GM18873 (cell line): ENCODE results near the gene ARPP21.

Experiments
- ATAC-seq: cut with Tn5 transposase; IDR thresholded peaks from one replicate; pipeline ENCODE4 v1.9.1; 2021; ENCODE audit warnings: mild to moderate bottlenecking, moderate library complexity, moderate number of reproducible peaks; ENCODE audit not compliant: unreplicated experiment, low FRiP score

The ARPP21 gene

DNA sequence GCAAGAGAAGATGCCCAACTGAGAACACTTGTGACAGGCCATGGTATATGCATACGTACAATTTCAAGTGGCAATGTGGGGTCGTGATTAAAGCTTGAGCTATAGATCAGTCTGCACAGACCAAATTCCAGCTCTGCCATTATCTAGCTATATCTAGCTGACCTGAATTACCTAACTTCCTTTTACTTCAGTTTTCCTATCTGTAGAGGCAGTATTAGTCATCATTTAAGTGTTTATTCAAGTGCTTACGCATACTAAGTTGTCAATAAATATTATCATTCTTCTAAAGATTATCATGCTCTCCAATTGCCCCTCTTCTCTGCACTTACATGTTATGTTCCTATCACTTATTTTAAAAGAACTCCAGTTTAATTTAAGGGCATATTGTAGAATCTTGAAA is 87.9 kb downstream of the ARPP21 start:
- ATAC-seq = no peak

DNA sequence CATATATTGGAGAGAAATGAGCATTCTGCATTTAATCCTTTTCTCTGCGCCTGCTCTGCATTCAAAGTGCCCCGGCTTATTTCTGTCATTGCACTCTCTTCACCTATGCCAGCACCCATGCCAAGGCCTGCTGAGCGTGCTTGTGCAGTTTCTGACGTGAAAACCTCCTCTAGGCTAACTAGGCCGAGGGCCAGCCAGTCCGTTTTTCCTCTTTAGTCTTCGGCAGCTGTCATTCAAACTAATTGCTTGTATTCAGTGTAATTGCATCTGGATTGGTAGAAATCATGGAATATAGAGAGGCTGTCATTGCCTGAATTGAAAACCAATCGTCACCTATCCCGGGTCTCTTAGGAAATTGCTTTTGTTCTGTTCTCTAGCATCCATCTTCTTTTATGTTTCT is 94.0 kb downstream of the ARPP21 start:
- no peak for ATAC-seq

DNA sequence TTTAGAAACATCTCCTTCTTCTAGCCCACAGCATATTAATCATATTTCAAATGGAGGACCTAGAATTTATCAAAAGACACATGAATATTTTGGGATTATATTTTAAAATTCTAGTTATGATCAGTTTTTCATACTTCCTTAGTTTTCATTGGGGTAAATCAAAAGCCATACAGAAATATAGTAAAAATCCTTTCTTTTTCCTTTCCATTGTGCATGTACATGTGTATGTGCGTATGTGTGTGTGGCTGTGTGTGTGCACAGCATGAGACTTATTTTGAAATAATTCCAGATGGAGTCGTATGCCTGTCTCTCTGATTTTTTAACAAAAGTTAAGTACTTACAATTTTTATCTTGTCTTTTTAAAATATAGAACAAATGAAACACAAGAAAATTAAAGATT is 94.5 kb downstream of the ARPP21 start:
- ATAC-seq = no peak

DNA sequence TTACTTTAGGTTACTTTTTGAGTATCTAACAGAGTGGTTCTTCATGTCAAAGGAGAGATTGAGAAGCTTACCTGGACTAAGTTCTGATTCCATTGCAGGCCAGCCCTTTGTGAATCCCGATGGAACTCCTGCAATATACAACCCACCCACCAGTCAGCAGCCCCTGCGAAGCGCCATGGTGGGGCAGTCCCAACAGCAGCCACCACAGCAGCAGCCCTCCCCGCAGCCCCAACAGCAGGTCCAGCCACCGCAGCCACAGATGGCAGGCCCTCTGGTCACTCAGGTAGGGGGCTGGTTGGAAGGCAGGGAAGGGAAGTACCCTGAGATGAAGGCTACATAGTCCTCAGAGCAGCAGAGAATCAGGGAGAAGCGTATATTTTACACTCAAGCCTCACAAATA is 97.8 kb downstream of the ARPP21 start:
- no peak for ATAC-seq

DNA sequence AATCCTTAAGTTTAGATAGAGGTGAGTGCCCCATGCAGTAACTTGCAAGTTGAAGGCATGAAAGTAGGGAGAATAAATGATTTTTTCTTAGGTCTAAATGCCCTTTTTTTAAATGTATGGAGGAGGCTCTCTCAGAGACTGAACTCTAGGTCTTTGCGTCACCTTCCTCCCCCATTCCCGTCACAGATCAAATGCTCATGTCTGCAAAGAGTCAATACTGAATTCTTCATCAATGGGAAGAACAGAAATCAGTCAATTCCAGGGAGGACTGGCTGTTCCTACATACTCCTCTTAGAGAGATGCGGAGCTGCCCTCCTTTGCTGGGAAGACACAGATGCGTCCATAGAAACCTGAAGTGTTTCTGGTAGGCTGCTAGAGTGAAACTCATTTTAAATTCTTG is 98.2 kb downstream of the ARPP21 start:
- ATAC-seq = no peak

DNA sequence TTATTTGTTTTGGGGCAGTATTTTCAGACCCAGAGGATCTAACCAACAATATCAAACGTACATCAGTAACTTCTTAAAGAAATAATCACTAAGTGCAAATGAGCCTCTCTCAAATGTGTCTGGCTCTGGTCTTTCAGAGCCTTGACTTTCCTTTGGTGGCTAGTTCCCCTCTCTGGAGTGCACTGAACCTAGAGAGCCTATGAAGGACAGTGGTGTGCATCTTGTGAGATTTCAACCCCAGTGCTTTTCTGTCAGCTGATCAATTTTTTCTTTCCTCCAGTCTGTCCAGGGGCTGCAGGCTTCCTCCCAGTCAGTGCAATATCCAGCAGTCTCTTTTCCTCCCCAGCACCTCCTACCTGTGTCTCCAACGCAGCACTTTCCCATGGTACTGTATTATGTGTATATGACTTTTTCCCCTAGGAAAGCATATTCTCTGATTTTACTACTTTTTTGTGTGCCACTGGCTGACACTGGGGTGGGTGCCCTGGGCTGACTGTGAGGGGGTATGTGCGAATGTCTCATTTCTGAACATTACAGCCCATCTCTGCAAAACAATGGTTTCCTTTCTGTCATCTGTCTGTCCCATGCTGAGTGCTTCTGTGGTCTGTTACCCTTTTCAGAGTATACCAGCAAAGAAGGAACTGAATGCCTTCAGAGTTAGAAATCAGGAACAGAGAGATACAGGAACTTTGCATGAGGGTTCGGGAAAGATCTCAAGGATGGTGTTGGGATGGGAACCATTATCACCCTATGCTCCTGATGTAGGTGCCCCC is 98.8 kb downstream of the ARPP21 start:
- ATAC-seq = no peak

DNA sequence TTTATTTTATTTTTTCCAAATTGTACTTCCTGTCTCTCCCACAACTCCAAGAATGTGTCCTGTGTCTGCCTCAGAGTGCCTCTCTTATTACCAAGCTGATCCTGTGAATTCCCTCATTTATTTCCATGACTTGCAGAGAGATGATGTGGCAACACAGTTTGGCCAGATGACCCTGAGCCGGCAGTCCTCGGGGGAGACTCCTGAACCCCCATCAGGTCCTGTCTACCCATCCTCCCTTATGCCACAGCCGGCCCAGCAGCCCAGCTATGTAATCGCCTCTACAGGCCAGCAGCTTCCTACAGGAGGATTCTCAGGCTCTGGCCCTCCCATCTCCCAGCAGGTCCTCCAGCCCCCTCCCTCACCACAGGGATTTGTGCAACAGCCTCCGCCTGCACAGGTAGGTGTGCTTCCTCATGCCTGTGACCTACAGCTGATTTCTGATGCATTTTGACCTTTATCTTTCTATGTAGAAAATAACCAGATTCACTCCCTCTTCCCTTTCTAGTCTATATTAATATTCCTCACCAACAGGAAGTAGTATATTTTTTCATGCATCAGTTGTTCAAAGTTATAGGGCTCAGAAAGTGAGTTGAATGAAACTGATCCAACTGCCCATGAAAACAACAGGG is 100.0 kb downstream of the ARPP21 start:
- no peak for ATAC-seq

DNA sequence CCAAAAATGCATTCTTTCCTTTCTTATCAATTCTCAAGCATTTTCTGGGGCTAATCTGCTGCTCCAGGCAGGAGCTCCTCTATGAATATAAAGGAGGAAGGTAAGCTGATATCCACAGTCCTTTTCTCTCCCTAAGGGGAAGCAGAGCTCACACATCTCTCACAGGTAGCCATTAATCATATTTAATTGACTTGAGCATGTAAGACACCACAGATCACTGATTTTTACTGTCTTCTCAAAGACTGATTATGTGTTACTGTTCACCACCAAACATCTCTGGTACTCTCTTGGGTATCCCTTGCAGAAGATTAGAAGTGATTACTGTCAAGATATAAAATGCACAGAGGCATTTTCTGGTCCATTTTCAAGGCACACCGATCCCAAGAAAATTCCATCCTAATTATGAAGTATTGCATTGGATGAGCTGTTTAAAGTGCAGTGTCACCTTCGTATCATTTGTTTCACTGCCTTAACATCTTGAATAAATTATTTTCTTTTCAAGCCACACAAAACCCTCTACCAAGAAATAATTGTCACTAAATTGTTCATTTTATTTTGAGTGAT is 100.7 kb downstream of the ARPP21 start:
- ATAC-seq = no peak

GRCh38 chr3:35743218-35743617 is 103.9 kb downstream of the ARPP21 start:
- ATAC-seq = no peak

GRCh38 chr3:35744419-35744818 is 105.1 kb downstream of the ARPP21 start:
- ATAC-seq = no peak

- ATAC-seq = no peak
These were observed 106.0 kb downstream of the ARPP21 start for GRCh38 chr3:35745351-35745750.

DNA sequence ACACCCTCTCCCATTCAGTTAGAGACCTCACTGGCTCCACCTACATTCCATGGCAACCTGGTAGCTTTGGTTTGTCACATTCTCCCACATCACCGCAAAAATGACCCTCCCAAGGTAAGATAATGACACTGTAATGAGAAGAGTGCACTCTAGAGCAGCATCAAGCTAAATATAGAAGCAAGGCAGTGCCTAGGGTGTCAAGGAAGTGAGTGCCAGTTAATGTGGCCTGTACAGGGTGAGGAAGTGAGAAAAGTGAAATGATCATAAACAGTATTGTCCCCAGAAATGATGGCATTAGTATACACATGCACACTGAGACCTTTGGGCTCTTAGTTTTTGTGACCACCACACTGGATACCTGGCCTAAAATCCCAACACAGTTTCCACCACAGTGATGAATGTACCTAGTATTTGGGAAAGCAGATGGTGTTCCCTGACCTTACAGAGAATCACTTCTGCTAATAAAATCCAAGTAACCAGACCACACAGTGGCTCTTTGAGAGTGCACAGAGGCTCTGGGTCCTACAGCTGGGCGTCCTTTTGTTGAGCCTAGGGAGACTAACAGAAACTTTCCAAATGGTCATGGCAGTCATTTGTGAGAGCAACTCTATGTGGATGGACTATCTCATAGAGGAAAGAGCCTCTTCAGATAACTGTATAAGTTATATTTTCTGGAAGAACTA is 106.6 kb downstream of the ARPP21 start:
- ATAC-seq = no peak

GRCh38 chr3:35746492-35746891 is 107.2 kb downstream of the ARPP21 start:
- no peak for ATAC-seq

DNA sequence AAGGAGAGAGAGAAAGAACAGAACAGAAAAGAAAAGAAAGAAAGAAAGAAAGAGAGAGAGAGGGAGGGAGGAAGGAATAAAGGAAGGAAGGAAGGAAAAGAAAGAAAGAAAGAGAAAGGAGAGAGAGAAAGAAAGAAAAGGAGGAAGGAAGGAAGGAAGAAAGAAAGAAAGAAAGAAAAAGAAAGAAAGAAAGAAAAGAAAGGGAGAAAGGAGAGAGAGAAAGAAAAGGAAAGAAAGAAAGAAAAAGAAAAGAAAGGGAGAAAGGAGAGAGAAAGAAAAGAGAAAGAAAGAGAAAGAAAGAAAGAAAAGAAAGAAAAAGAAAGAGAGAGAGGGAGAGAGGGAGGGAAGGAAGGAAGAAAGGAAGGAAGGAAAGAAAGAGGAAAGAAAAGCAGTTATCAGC is 108.8 kb downstream of the ARPP21 start:
- ATAC-seq = no peak

- no peak for ATAC-seq
These were observed 111.9 kb downstream of the ARPP21 start for GRCh38 chr3:35751207-35751606.

DNA sequence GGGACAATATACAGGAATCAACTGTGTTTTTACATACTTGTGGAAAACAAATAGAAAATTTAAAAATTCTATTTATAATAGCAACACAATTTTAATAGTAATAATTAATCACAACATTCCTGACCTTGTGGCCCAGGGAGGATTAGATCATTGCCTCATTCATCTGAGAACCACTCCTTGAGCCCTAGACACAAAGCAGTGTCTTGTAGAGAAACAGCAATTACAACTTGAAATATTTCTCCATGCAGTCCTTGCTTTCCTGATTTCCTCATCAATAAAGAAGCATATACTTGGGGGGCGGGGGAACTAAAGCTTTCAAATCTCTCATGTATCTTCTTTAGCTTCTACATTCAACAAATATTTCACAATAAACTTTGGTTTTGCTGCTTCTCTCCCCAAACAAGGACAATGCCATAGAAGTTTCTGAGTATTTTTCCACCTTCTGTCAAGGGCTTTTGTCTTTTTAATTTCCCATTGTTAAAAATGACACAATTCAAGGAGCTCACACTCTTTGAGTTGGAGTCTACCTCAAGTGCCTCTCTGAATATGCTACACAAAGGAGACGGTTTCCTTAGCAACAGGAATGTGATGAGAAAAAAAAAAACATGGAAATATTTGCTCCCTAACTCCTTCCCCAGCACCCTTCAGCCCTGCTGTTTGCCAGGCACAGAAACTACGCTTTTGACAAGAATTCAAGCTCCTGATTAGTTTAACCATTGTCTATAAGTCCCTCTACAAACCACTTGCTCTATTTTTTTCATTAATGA is 118.8 kb downstream of the ARPP21 start:
- no peak for ATAC-seq

- ATAC-seq = no peak
These were observed 120.8 kb downstream of the ARPP21 start for GRCh38 chr3:35760146-35760545.

DNA sequence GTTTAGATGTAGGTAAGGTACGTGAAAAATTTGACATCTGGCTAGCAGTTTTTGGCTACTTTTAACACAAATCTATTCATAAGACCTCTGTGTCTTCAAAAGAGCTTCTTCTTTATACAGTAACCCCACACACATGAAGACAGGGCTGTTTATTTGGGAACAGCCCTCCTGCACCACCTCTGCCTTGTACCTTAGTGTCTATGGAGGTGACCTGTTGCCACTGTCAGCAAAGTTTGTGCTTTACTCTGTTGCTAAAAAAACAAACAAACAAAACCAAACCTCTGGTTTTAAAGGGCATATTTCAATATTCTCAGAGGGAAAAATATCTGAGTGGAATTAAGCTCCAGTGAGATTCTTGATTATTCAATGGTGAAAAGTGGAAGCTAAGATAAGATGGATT is 122.0 kb downstream of the ARPP21 start:
- ATAC-seq = no peak

DNA sequence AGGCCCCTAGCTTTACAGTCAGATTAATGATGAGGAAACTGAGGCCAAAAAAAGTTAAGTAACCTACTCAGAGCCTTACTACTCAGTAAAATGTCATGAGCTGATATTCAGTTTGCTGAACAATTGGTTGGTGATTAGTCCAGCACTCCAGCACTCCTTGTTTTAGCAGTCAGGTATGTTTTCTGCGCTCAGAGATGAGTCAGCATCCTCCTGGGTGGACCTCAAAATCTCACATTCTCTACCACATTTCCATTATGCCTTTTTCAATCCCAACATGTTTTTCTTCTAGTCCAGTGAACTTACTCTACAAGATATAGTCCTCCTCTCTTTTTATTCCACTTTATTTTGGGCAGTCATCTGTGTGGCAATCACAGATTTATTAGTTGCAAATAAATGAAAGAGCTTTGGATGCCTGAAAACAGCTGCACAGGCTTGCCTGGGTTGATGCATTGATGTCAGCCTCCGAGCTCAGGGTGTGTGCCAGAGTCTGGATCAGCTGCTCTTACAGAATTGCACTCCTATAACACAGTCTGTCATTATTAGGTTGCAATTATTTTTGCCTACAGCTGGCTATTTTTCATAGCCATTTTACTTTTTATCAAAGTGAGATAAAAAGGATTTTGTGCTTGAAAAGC is 133.2 kb downstream of the ARPP21 start:
- no peak for ATAC-seq

GRCh38 chr3:35773417-35773816 is 134.1 kb downstream of the ARPP21 start:
- no peak for ATAC-seq
